NCI-H1105 treated with DMSO at 0.1 percent for 48 hours (cell line): Measurements from ENCODE around the gene WDR6.

Experiments used
- DNase-seq: peaks from one replicate; lab custom pipeline; 2025; lab: John Stamatoyannopoulos, UW

WDR6 gene, protein sequence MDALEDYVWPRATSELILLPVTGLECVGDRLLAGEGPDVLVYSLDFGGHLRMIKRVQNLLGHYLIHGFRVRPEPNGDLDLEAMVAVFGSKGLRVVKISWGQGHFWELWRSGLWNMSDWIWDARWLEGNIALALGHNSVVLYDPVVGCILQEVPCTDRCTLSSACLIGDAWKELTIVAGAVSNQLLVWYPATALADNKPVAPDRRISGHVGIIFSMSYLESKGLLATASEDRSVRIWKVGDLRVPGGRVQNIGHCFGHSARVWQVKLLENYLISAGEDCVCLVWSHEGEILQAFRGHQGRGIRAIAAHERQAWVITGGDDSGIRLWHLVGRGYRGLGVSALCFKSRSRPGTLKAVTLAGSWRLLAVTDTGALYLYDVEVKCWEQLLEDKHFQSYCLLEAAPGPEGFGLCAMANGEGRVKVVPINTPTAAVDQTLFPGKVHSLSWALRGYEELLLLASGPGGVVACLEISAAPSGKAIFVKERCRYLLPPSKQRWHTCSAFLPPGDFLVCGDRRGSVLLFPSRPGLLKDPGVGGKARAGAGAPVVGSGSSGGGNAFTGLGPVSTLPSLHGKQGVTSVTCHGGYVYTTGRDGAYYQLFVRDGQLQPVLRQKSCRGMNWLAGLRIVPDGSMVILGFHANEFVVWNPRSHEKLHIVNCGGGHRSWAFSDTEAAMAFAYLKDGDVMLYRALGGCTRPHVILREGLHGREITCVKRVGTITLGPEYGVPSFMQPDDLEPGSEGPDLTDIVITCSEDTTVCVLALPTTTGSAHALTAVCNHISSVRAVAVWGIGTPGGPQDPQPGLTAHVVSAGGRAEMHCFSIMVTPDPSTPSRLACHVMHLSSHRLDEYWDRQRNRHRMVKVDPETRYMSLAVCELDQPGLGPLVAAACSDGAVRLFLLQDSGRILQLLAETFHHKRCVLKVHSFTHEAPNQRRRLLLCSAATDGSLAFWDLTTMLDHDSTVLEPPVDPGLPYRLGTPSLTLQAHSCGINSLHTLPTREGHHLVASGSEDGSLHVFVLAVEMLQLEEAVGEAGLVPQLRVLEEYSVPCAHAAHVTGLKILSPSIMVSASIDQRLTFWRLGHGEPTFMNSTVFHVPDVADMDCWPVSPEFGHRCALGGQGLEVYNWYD

DNA sequence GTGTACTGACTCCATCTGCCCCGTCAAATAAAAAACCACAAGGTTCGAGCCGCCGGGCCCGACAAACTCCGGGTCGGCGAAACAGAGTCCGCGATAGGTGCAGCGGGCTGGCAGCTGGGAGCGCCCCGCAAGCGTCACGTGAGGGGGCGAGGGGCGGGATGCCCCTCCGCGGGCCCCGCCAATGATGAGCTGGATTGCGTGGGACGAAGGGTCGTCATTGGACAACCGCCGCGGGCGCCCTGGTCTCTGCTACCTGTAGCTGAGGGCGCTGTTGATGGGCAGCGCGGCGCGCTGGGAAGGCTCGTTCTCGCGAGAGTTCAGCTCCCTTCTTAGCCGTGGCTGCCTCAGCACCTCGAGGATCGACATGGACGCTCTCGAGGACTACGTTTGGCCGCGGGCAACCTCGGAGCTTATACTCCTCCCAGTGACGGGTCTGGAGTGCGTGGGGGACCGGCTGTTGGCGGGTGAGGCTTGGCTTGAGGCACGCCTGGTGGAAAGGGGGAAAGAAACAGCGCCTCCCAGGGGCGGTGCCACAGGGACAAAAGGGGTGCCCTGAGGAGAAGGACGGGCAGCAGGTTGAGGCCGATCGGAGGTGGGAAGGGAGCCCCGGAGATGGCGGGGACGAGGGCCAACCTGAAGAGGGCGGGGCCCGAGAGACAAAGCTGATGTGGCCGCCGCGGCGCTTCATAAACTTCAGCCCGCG lies at the start of gene WDR6:
TSS of gene WDR6 (plus strand) at position 324 of the 703 bp plus-strand sequence. CDS start at position 365, 41 bp downstream.
- DNase-seq = peak; percentile 91

DNA sequence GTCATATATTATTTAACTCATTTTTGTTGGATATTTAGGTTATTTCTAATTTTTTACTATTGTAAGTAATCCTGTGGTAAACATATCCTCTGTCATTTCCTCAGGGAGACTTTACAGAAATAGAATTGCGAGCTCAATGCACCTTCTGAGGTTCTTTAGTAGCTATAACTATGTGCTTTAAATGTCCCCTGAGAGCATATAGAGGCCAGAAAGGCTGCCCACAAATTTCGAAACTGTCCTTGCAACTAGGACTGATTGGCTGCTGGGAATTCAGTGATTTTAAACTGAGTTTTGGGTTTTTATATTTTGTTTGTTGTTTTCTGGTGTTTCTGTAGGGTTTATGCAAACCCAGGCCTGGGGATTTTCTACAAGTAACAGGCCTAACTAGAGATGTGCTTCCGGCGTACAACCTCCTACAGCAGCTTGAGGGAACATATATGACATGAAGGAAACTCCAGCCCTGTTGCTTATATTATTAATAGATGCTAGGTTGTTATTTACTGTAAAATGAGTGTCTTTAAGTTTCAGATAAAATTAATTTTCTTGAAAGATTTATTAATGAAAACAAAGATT lies 46.3 kb upstream of the WDR6 start:
- no peak for DNase-seq

DNA sequence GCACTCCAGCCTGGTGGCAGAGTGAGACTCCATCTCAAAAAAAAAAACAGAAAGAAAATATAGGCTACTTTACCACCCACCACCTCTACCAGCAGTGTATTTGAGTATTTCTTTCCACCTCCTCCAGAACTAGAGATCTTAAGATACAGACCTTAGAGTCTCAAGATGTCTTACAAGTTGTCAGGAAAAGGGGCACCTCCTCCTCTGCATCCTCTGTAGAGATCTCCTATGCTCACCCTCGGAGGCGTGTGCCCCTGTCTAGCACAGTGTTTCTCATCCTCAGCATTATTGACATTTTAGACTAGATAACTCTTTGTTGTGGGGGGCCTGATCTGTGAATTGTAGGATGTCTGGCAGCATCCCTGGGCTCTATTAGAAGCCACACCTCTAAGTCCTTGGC lies 44.9 kb upstream of the WDR6 start:
- DNase-seq = no peak

DNA sequence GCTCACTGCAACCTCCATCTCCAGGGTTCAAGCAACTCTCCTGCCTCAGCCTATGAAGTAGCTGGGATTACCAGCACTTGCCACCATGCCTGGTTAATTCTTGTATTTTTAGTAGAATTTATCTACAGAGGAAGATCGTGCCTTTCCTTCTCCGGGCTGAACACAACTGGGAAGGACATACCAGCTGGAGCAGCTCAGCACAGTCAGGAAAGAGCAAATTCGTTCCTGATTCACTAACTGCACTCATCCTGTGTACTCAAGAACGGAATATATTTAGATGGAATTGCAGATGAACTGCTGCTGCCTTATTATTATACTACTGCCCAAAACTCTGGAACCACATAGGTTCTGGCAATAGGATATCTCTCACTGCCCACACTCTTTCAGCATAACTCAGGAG lies 44.3 kb upstream of the WDR6 start:
- no peak for DNase-seq

DNA sequence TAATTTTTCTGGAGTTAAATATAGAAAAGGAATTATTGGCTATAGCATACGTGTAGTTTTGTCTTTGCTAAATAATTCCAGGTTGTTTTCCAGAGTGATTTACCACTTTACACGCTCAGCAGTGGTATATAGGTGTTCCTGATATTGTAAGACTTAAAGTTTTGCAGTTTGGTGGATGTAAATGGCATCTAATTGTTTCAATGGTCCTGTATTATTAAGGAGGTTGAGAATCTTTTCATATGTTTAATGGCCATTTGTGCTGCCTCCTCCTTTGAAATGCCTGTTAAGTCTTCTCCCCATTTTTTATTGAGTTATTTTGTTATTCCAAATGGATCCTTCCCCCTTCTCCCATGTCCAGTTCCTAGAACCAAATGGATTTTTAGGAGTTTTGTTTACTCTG lies 43.6 kb upstream of the WDR6 start:
- DNase-seq = no peak

DNA sequence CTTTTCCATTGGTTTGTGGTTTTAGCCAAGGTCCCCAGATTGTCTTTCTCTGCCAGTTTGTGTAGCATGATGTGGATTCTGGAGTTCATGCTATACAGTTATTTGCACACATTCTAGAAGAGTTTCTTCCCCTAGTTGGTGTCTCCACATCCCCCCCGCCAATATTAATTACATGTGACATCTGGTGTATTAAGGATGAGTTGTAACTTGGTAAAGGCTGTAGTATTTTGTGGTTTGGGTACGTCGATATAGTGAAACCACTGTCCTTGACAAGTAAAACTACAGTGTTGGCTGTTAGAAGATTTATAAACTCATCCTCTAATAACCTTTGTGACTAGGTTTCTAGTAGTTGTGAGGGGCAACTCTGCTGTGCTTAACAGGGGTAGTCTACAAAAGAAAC lies 40.8 kb upstream of the WDR6 start:
- no peak for DNase-seq

DNA sequence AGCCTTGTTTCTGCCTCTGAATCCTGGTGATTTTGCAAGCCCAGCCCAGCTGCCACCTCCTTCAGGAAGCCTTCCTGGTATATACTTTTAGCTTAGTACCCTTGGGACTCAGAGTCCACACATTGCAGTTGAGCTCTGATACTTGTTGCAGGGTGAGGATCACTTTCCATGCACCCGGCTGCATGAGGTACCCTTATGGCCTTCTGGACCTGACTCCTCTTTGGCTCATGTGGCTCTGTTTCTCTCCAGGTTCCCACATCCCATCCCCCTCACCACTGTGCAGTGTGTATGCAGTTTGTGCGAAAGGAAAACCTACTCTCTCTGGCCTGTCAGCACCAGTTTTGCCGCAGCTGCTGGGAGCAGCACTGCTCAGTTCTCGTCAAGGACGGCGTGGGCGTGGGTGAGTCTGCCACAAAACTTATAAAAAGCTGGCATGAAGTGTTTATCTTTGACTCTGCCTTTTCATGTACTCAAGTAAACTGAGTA lies 40.3 kb upstream of the WDR6 start:
- no peak for DNase-seq

DNA sequence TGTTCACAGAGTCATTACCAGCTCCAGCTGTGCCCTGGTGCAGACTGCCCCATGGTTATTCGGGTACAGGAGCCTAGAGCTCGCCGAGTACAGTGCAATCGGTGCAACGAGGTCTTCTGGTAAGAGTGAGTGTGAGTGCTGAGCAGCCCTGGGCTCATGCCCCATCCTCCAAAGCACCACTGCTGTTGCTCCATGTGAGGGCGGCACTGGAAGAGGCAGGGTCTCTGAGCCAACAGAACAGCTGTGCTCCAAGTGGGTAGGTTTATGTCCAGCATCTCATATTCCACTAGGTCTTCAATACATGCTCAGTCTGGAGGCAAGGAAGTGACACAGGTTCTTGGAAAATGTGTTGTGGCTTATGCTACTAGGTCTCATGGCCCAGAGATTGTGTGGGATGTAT lies 36.6 kb upstream of the WDR6 start:
- no peak for DNase-seq

DNA sequence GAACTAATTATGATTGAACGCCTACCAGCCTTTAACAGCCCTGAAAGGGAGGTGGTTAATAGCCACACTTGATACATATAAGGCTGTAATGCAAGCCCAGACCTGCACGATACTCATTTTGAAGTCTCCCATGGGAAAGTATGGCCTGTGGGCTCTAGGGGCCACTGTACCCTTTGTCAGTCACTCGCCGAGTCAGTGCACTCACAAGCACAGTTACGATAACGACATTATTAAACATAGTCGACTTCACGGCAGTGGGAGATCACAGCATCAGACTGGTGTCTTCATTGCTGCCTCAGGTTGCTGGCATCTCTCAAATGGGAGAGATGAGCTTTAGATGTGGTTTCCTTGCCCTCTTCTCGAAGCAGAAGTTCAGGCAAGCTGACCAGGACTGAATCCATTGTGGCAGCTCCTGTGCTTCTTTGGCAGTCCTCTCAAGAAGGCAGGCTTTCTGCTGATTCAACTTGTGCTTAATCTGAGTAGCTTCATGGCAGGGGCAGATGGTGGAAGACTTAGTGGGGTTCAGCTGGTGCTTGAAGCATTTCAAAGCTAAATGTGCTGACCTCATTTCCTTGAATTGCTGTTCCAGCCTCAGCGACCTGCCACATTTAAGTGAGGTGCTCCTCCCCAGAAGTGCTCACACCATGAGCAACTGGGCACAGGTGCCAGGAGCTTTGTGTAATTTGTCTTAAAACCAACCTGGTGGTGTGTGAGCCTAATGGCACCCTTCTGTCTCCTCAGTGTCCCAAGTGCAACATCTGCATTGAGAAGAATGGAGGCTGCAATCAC lies 32.9 kb upstream of the WDR6 start:
- no peak for DNase-seq

DNA sequence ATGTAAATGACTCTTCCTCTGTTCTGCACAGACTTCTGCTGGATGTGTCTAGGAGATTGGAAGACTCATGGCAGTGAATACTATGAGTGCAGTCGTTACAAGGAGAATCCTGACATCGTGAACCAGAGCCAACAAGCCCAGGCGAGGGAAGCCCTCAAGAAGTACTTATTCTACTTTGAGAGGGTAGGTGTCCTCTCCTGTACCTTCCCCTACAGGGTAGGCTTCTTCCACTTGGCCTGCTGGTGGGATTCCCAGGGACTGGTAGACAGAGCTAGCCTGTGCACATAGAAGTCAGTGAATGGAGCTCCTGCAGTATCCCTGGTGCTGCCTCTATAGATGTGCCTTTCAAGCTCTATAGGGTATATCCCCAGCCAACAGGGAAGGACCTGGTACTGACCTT lies 27.7 kb upstream of the WDR6 start:
- DNase-seq = no peak

DNA sequence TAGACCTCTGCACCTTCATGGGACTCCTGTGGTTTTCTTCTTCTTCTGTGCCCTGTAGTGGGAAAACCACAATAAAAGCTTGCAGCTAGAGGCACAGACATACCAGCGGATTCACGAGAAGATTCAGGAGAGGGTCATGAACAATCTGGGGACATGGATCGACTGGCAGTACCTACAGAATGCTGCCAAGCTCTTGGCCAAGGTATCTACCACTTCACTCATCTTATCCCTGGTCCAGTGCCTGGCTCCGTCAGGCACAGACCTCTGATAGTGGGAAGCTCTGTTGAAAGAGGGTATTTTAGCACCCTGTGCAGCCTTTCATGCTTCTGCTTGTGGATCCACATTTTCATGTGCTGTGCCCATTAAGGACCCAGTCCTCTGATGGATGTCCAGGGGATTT lies 26.9 kb upstream of the WDR6 start:
- DNase-seq = no peak

DNA sequence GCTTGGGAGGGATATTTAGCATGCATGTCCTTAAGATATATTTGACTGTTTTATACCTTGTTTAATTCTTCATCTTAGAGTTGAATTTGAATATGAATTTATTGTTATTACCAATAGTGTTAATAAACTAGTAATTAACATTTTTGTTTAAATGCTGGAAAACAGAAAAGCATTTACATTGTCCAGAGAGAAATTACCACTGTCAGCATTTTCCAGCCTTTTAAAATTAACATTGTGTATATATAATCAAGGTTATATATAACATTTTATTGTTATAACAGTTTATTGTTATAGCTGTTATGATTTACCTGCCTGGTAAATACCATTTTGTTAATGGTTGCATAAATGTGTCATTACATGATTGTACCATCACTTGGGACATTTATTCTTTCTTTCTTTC lies 25.2 kb upstream of the WDR6 start:
- no peak for DNase-seq

DNA sequence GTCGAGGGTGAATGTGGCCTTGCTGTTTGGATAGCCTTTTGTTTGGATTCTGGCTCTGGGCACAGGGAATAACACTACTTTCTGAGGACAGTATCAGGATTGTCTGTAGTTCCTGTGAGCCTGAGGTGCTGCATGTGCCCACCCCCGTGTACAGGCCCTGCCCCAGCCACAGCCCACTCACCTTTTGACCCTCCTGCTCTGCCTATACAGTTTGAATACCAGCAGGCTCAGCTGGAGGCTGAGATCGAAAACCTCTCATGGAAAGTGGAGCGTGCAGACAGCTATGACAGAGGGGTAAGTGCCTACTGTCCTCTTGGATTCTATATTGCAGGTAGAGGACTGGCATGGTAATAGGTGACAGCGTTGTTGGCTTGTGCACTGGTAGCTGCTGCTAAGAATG lies 24.5 kb upstream of the WDR6 start:
- no peak for DNase-seq

DNA sequence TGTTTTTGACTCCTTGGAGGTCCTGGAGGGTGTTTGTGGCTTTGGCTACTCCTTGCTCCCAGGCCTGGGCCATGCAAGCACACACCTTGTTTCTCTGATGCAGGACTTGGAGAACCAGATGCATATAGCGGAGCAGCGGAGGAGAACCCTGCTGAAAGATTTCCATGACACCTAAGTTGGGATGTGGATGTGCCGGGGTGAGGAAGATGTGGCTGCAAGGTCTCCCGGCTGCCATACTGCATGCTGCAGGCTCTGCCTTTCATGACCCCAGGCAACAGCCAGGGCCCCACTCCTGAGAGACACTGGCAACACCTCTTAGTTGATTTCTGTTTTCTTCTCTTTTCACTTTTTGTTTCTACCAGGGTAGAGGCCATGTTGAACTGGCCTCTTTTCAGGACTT lies 24.1 kb upstream of the WDR6 start:
- DNase-seq = no peak

DNA sequence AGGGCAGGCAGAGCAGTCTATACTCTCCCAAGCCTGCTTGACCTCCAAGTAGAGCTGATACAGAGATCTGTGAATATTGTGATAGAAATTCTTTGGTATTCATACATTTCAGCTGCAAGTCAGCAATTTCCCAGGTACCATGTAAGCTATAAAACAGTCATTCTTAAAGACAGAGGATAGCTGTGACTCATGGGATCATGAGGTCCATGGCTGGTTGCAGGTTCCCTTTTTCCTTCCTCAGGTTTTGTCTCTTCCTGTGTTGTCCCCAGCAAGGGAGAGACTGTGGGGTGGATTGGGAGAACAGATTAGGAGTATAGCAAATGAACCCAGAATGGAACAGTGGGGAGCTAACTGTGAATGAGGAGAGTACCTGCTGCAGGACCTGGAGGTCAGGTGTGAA lies 22.5 kb upstream of the WDR6 start:
- DNase-seq = no peak

DNA sequence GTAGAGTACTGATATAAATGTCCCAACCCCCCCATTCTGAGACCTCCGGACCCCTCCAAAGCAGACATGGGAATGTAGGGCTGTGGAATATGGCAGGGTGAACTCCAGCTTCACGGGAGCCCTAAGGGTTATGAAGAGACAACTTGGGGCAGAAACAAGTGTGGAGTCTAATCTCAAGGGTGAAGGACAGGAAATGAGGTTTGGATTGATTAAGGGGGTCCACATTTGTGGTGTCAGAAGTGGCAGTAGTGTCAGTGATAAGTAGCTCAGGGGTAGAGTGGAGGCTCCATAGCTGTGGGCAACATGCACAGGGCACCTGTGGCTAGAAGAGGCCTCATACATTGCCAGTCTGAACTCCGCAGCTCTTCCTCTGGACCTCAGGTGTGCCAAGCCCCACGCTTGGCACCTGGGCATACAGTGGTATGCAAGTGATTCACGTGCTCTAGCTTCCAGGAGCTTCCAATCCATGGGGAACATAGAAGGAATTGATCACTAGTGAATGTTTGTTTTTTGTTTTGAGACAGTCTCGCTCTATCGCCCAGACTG lies 21.3 kb upstream of the WDR6 start:
- no peak for DNase-seq

DNA sequence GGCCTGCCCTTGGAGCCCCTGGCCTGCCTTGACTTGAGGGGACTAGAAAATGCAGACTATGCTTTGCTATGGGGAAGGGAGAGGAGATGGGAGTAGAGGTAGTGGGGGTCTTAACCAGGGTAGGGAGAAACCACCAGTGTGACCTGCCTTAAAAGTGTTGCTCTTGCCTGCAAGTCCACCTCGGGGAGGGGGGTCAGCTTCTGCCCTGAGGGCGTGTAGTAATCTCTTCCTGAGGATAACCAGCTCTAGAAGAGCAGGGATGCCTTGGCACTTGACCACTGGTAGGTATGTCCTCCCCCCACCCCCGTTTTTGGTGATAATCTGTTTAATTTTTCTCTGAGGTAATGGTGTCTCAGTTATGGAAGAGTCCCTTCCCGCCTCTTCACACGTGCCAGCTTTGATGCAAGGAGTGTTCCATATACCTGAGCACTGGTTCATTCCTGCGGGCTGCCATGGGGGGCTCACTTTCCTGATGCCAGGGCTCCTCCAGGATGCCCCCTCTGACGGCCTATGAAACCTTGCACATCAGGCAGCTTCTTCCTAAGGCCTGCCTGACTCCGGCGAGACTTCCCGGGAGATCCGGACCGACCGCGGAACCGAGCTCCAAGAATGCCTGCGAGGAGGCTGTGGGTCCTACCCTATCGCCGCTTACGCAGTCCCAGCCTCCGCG lies 17.9 kb upstream of the WDR6 start:
- DNase-seq = no peak

DNA sequence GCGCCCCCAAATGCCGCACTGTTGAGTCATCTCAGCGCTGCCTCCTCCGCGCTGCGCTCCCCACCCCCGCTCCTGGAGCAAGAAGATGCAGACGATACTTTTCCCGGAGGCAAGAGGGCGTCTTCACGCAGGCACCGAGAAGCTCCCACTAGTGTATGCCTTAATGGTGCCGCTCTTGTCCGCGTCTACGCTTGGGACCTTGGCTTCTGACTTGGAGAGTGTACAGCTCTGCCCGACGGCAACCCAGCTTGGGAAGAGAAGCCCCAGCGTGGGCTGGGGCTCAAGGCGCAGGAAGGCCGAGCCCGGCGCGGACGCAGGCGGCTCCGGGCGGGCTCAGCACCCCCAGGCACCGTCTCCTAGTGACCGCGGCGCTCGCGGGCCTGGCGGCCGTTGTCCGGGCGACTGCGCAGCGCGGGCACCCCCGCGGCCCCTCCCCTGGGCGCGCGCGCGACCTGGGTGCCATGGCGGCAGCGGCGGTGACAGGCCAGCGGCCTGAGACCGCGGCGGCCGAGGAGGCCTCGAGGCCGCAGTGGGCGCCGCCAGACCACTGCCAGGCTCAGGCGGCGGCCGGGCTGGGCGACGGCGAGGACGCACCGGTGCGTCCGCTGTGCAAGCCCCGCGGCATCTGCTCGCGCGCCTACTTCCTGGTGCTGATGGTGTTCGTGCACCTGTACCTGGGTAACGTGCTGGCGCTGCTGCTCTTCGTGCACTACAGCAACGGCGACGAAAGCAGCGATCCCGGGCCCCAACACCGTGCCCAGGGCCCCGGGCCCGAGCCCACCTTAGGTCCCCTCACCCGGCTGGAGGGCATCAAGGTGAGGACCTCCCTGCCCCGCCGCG lies 17.2 kb upstream of the WDR6 start, which contains the start of gene P4HTM:
TSS of gene P4HTM (plus strand) at position 446 of the 840 bp plus-strand sequence. CDS start at position 462, 16 bp downstream.
- peak; percentile 59 for DNase-seq
